Cardiac fibroblast (primary cell): ENCODE results near the gene CD3D.
A peak's percentile ranks its signal among the peaks of the same experiment; 100 is the strongest.

ENCODE experiments used
- DNase-seq, 2 donors: peaks; one replicate each; pipeline versions ENCODE4 v3.0.0 to v3.0.0-alpha.2; 2010; ENCODE audit warnings: low read depth in 2 of 2
- H3K4me3 ChIP-seq, 2 donors: replicated peaks in 1 of 2; 1 replicate in 1 of 2; 2 replicates in 1 of 2; pipeline ENCODE4 v1.5.1; 2011; ENCODE audit warnings: low read depth in 2 of 2, low read length in 2 of 2, mild to moderate bottlenecking in 2 of 2, moderate library complexity in 1 of 2
- CTCF ChIP-seq: IDR thresholded peaks from one replicate; pipeline ENCODE4 v1.5.1; 2011; ENCODE audit warnings: low read depth, mild to moderate bottlenecking, low read length, inconsistent platforms

The CD3D gene

GRCh38 chr11:118358071-118358470 is 15.6 kb upstream of the CD3D start:
- TF ChIP-seq CTCF, result no peak
- no peak for DNase-seq
- H3K4me3 ChIP-seq, result no peak overlapping the region

DNA sequence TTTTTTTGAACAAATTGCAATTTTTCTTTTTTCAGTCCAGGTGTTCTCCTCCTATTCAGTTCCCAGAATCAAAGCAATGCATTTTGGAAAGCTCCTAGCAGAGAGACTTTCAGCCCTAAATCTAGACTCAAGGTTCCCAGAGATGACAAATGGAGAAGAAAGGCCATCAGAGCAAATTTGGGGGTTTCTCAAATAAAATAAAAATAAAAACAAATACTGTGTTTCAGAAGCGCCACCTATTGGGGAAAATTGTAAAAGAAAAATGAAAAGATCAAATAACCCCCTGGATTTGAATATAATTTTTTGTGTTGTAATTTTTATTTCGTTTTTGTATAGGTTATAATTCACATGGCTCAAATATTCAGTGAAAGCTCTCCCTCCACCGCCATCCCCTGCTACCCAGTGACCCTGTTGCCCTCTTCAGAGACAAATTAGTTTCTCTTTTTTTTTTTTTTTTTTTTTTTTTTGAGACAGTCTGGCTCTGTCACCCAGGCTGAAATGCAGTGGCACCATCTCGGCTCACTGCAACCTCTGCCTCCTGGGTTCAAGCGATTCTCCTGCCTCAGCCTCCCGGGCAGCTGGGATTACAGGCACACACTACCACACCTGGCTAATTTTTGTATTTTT is 10.7 kb upstream of the CD3D start:
- DNase-seq, result peak; percentile 40 to 50
- H3K4me3 ChIP-seq, result no peak overlapping the region
- peak; percentile 42 for TF ChIP-seq CTCF

GRCh38 chr11:118349475-118349874 is 7.0 kb upstream of the CD3D start:
- no peak overlapping the region for H3K4me3 ChIP-seq
- TF ChIP-seq CTCF, result no peak
- no peak for DNase-seq

DNA sequence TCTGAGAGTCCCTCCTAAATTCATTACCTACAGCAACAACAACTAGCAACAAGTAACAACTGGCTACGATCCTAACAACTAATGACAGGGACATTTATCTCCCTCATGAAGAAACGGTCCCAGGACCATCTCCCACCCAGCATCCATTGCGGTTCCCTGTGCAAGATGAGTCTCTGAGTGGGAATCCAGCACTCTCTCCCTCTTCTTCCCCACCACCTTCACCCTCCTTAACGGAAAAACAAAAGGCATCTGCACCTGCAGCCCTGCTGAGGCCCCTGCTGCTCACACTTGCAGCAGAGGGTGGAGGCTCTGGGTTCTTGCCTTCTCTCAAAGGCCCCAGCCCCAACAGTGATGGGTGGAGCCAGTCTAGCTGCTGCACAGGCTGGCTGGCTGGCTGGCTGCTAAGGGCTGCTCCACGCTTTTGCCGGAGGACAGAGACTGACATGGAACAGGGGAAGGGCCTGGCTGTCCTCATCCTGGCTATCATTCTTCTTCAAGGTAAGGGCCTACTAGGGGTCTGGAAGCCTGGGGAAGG is 1.5 kb upstream of the CD3D start, which contains the start of gene CD3G:
CD3G (plus strand) TSS at position 364 of the 535 bp plus-strand sequence; CDS start at position 444, 80 bp downstream.
- TF ChIP-seq CTCF, result no peak
- DNase-seq, result no peak
- H3K4me3 ChIP-seq, result no peak within 1 kb of the TSS

GRCh38 chr11:118343248-118343647 is 743 bp upstream of the CD3D start:
- no peak for DNase-seq
- TF ChIP-seq CTCF, result no peak

GRCh38 chr11:118341815-118342489 is 553 bp downstream of the CD3D start:
- no peak overlapping the region for H3K4me3 ChIP-seq
- DNase-seq, result no peak
- TF ChIP-seq CTCF, result no peak

More at GRCh38 chr11:118343248-118343647, 743 bp upstream of the CD3D start:
- no peak overlapping the region for H3K4me3 ChIP-seq
